Epidermal melanocyte (primary cell): Measurements from ENCODE around the gene CENPH.
"Not testable (repeated sequence)": the region's sequence is repeated elsewhere in the genome, so short reads cannot be mapped to it uniquely, and the experiment has no call there.

Source experiments
- DNase-seq: peaks from one replicate; pipeline ENCODE4 v3.0.0; 2011; ENCODE audit warnings: low spot score; ENCODE audit not compliant: insufficient read length

Gene CENPH

DNA sequence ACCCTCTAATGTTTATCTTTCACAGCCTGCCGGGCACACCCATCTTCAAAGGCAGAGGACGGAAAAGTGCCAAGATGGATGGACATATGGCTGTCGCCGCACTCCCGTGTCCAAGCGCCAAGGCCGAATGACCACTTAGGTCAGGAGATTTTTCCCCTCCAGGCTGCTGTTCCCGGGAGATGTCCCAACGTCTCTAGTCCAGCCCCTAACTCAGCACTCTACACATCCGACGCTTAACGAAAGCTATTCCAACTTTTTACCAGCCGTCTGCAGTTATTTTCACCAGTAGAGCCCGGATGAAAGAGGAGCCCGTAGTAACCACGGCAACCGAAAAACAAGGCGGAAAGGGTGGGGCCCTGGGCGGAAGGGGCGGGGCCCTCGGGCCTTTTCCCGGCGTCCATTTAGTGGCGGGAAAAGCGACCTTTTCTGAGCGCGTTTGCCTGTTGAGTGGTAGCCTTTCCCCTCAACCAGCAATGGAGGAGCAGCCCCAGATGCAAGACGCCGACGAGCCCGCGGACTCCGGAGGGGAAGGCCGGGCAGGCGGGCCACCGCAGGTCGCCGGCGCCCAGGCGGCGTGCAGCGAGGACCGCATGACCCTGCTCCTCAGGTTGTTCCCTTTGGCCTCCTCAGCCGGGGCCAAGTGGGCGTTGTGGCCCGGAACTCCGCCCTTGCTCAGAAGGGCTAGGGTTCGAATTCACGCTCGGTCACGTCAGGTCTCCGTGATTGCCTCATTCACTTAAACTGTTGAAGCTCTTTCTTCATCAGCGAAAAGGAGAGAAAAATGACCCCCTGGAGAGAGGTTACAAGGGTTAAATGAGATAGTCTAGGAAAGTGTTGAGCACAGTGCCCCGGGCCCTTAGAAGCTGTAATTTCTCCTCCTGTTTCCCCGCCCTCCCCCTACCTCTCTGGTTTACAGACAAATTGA lies at the start of gene CENPH:
Gene CENPH, plus strand, starts transcription at position 422 of the 925 bp plus-strand sequence. Its CDS starts 52 bp downstream, at position 474.
- peak; percentile 90 for DNase-seq

GRCh38 chr5:69140239-69140638 lies 49.1 kb upstream of the CENPH start:
- not testable (repeated sequence) for DNase-seq

- no peak for DNase-seq
Measured at GRCh38 chr5:69140827-69141226, 48.6 kb upstream of the CENPH start.

DNA sequence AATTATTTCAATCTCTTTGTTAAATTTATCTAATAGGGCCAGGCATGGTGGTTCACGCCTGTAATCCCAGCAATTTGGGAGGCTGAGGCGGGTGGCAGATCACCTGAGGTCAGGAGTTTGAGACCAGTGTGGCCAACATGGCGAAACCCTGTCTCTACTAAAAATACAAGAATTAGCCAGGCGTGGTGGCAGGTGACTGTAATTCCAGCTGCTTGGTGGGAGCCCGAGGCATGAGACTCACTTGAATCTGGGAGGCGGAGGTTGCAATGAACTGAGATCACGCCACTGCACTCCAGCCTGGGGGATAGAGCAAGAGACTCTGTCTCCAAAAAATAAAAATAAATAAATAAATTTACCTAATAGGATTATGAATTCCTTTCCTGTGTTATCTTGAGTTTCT lies 40.8 kb upstream of the CENPH start:
- not testable (repeated sequence) for DNase-seq

DNA sequence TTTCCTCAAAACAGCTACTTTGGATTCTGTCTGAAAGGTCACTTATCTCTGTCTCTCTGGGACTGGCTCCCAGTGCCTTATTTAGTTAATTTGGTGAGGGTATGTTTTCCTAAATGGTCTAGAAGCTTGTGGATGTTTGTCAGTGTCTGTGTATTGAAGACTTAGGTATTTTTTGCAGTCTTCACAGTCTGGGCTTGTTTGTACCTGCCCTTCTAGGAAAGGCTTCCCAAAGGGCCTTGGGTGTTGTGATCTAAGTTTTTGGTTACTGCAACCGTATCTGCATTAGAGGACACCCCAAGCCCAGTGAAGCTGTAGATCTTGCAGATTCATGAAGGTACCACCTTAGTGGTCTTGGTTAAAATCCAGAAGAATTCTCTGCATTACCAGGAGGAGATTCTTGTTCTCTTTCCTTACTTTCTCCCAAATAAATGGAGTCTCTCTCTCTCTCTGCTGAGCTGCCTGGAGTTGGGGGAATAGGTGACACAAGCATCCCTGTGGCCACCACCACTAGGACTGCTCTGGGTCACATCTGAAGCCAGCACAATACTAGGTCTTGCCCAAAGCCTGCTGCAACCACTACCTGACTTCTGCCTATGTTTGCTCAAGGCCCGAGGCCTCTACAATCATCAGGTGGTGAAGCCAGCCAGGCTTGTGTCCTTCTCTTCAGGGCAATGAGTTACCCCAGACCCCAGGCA lies 40.3 kb upstream of the CENPH start:
- DNase-seq = no peak

DNA sequence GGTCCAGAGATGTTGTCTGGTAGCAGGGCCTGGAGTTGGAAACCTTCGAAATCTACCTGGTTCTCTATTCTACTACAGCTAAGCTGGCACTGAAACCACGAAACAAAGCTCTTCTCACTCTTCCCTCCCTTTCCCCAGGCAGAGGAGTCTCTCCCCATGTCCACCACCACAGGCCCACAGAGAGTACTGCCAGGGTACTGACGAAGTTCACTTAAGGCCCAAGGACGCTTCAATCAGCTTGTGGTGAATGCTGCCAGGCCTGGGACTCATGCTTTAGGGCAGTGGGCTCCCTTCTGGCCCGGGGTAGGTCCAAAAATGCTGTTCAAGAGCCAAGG lies 39.7 kb upstream of the CENPH start:
- DNase-seq = no peak

- no peak for DNase-seq
Measured at GRCh38 chr5:69152731-69153130, 36.7 kb upstream of the CENPH start.

DNA sequence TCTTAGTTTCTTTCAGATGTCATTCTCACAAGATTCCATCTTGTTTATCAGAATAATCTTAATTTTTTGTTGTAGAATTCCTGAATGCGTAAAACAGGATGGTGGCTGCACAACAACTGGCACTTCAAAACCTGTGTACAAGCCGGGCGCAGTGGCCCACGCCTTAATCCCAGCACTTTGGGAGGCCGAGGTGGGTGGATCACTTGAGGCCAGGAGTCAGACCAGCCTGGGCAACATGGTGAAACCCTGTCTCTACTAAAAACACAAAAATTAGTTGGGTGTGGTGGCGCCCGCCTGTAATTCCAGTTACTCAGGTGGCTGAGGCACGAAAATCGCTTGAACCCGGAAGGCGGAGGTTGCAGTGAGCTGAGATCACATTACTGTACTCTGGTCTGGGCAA lies 32.9 kb upstream of the CENPH start:
- DNase-seq = no peak

DNA sequence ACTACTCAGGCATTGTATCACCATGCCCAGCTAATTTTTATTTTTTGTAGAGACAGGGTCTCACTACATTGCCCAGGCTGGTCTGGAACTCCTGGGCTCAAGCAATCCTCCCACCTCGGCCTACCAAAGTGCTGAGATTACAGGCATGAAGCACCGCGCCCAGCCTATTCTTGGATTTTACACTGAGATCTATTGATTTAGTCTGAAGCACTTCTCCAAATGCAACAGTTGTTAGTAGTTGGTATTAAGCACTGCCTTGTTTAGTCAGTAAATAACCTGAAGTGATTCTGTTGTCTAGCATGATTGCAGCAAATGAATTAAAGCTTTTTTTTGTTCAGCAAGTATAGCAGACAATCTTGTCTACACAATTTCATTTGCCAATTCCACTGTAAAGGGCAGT lies 31.3 kb upstream of the CENPH start:
- no peak for DNase-seq

GRCh38 chr5:69160651-69161050 lies 28.7 kb upstream of the CENPH start:
- DNase-seq = no peak

DNA sequence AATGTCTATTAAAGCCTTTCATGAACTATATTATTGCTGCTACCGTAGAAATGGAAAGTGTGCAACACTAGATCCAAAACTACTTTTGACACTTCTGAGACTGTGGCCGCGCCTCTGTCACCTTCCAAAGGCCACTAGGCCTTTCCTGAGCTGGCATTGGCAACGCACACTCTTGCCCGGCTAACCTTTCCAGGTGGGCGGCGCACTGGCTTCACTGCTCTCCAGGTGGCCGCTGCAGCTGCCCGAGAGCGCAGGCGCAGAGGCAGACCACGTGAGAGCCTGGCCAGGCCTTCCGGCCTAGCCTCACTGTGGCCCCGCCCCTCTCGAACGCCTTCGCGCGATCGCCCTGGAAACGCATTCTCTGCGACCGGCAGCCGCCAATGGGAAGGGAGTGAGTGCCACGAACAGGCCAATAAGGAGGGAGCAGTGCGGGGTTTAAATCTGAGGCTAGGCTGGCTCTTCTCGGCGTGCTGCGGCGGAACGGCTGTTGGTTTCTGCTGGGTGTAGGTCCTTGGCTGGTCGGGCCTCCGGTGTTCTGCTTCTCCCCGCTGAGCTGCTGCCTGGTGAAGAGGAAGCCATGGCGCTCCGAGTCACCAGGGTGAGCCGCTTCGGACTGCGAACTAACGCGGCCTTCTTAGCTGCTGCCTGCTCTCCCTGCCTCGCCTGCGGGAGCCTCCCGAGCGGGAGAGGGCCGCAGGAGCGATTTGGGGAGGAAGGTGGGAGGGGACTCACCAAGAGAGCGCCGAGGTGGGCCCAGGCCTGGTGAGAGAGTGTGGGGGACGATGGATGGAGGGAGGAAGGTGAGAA lies 22.5 kb upstream of the CENPH start, which contains the start of gene CCNB1:
Gene CCNB1, plus strand, starts transcription at position 465 of the 807 bp plus-strand sequence. Its CDS starts 113 bp downstream, at position 578.
- DNase-seq = peak; percentile 99

GRCh38 chr5:69167493-69167855 lies 21.9 kb upstream of the CENPH start:
- DNase-seq = no peak

DNA sequence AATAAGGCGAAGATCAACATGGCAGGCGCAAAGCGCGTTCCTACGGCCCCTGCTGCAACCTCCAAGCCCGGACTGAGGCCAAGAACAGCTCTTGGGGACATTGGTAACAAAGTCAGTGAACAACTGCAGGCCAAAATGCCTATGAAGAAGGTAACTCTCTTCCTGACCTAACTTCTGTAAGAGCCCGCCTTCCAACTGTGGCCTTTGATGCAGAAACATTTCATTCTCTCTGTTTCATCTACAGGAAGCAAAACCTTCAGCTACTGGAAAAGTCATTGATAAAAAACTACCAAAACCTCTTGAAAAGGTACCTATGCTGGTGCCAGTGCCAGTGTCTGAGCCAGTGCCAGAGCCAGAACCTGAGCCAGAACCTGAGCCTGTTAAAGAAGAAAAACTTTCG lies 21.5 kb upstream of the CENPH start:
- no peak for DNase-seq

GRCh38 chr5:69170495-69170894 lies 18.9 kb upstream of the CENPH start:
- DNase-seq = no peak

DNA sequence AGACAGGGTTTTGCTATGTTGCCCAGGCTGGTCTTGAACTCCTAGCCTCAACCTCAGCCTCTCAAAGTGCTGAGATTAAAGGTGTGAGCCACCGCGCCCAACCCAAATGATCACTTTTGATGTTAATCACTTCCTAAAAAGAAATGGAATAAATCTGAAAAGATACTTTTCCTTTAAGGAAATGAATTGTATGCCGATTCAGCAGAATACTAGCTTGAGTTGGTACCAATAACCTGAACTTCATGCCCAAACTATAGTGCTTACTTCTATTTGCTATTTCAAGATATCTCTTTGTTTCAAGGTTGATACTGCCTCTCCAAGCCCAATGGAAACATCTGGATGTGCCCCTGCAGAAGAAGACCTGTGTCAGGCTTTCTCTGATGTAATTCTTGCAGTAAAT lies 18.4 kb upstream of the CENPH start:
- no peak for DNase-seq

DNA sequence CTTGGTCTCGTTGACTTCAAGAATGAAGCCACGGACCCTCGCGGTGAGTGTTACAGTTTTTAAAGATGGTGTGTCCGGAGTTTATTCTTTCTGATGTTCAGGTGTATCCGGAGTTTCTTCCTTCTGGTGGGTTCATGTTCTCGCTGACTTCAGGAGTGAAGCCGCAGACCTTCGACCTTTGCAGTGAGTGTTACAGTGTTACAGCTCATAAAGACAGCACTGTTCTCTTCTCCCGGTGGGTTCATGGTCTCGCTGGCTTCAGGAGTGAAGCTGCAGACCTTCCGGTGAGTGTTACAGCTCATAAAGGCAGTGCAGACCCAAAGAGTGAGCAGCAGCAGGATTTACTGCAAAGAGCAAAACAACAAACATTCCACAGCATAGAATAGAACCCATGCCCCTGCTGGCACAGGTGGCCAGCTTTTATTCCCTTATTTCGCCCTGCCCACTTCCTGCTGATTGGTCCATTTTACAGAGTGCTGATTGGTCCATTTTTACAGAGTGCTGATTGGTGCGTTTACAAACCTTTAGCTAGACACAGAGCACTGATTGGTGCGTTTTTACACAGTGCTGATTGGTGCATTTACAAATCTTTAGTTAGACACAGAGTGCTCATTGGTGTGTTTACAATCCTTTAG lies 7.6 kb upstream of the CENPH start:
- not testable (repeated sequence) for DNase-seq

DNA sequence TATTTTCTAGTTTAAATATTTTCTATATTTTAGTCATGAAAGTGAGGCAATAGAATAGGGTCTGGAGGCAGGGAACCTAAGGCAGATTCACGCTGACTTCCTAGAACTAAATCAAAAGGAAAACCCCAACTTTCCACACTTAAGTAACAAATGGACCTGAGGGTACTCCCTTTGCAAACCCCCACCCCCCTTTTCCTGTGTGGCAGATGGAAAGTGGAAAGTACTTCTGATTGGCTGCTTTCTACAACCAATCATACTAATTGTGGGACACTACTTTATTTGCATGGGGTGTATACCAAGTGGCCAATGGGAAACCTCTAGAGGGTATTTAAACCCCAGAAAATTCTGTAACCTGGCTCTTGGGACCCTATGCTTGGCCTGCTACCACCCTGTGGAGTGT lies 4.8 kb upstream of the CENPH start:
- DNase-seq = no peak

DNA sequence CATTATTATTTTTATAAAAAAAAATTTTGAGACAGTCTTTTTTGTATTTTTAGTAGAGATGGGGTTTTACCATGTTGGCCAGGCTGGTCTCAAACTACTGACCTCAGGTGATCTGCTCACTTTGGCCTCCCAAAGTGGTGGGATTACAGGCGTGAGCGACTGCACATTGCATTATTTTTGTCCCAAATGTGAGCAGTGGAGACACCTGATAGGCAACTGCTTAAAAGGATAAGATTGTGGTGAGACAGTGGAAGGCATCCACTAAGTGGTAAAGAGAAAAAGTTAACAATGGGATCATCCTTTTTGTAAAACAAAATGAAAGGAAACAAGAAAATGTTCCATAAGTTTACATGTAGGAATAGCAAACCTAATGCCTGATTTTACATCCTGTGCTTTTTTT lies 2.0 kb upstream of the CENPH start:
- no peak for DNase-seq

GRCh38 chr5:69188811-69189161 lies 597 bp upstream of the CENPH start:
- no peak for DNase-seq

DNA sequence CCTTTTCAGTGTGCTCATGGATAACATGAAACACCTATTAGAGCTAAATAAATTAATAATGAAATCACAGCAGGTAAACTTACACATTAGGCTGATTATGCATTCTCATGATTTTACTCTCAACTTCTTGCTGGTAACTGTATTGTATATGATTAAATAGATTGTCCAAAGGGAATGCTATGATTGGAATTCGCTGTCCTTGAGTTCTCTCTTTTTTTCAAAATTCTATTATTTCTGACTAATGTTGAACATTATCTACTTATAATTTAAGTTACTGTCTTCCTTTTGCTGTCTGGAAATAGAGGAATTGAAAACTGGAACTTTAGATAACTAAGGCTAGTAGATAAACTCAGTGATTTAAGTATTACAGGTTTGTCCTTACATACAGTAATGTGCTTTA lies 13.1 kb downstream of the CENPH start:
- DNase-seq = no peak

DNA sequence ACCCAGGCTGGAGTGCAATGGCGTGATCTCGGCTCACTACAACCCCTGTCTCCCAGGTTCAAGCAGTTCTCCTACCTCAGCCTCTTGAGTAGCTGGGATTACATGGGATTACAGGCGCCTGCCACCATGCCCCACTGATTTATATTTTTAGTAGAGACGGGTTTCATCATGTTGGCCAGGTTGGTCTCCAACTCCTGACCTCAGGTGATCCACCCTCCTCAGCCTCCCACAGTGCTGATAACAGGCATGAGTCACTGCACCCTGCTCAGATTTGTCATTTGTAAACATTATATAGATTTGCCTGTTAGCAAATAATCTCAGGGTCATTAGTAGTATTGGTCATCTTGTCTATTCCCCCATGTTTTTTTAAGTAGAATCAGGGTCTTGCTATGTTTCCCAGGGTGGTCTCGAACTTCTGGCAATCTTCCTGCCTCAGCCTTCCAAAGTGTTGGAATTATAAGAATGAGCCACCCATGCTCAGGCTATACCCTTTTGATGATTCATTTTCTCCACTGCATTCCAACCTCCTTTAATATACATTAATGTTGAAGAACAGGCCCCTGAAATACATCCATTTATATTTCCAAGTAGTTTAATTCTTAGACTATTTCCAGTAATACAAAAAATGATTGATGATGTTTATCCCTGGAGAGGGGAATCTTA lies 17.3 kb downstream of the CENPH start:
- no peak for DNase-seq
